ENCODE measurements around the gene AKNA. TPM values are rescaled to one million over a fixed set of nuclear protein-coding genes. Genes with fewer than 3 reads are reported as not detected.

The AKNA gene
- total RNA-seq, 1 experiment from 2014 or later, result 14.4 TPM

DNA sequence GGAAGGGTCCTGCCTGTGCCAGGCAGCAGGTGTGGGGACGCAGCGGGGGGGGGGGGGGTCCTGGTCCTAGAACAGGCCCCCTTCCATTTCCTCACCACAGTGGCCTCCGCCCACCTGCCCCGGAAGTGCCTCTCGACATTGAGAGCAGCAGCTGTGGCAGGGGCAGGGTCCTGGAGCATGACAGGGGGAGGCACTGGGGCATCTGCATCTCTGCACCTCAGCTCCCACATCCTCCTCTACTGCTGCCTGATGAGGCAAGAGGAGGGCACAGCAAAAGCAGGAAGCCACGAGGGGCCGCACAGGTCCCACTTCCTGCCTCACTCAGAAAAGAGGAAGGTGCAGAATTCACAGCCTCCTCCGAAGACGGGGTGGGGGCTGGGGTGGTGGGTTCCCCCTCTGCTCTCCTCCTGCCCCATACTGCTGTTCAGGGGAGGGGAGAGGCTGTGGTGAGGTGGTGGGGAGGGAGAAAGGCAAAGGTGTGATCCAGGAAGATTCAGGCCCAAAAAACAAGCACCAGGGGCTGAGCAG lies 14.8 kb downstream of the AKNA start:
- no peaks in the 10 kb centered on the region for H3K27me3 ChIP-seq (ENCODE audit: insufficient read depth, low read depth)
- CTCF ChIA-PET, result interaction anchor here (0.6 to 0.7 kb wide), 2 partner anchors 20 to 289 kb away, joined by 5 to 6 read pairs; no protein-coding TSS in a partner anchor
- H3K4me1 ChIP-seq (replicated peaks; ENCODE audit: insufficient read depth), result no peaks in the 10 kb centered on the region
- no peaks in the 10 kb centered on the region for H3K36me3 ChIP-seq (ENCODE audit: low read depth)
- no peaks in the 10 kb centered on the region for H3K9me2 ChIP-seq (ENCODE audit: insufficient read depth)
- no peak overlapping the region for H2AFZ ChIP-seq
- no peak for TF ChIP-seq EZH2 (IDR thresholded peaks at IDR 0.05; ENCODE audit: low read depth)
- TF ChIP-seq, protein P1, sequence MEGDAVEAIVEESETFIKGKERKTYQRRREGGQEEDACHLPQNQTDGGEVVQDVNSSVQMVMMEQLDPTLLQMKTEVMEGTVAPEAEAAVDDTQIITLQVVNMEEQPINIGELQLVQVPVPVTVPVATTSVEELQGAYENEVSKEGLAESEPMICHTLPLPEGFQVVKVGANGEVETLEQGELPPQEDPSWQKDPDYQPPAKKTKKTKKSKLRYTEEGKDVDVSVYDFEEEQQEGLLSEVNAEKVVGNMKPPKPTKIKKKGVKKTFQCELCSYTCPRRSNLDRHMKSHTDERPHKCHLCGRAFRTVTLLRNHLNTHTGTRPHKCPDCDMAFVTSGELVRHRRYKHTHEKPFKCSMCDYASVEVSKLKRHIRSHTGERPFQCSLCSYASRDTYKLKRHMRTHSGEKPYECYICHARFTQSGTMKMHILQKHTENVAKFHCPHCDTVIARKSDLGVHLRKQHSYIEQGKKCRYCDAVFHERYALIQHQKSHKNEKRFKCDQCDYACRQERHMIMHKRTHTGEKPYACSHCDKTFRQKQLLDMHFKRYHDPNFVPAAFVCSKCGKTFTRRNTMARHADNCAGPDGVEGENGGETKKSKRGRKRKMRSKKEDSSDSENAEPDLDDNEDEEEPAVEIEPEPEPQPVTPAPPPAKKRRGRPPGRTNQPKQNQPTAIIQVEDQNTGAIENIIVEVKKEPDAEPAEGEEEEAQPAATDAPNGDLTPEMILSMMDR (conservative IDR thresholded peaks at IDR 0.05), result no peak
- no peaks in the 10 kb centered on the region for H4K20me1 ChIP-seq (ENCODE audit: insufficient read depth)
- POLR2A ChIA-PET (ENCODE audit: unreplicated experiment), result interaction anchor here (0.6 kb wide), 1 partner anchor 215 kb away, joined by 7 read pairs; no protein-coding TSS in a partner anchor
- no peak for DNase-seq
- no TSS peak for BruUV-seq (replicated peaks)
- H3K4me3 ChIP-seq, result no peak overlapping the region
- no peaks in the 10 kb centered on the region for H3F3A ChIP-seq (ENCODE audit: insufficient read depth, low read depth)
- no peaks in the 10 kb centered on the region for H3K79me2 ChIP-seq (ENCODE audit: low read depth)
- no peaks in the 10 kb centered on the region for H3K9me3 ChIP-seq (ENCODE audit: insufficient read depth, low read depth)
- intact Hi-C loops (cut with micrococcal nuclease; ENCODE audit: unreplicated experiment), result no loop called here
- no peak overlapping the region for H3K27ac ChIP-seq
- H3K4me2 ChIP-seq, result no peak overlapping the region

DNA sequence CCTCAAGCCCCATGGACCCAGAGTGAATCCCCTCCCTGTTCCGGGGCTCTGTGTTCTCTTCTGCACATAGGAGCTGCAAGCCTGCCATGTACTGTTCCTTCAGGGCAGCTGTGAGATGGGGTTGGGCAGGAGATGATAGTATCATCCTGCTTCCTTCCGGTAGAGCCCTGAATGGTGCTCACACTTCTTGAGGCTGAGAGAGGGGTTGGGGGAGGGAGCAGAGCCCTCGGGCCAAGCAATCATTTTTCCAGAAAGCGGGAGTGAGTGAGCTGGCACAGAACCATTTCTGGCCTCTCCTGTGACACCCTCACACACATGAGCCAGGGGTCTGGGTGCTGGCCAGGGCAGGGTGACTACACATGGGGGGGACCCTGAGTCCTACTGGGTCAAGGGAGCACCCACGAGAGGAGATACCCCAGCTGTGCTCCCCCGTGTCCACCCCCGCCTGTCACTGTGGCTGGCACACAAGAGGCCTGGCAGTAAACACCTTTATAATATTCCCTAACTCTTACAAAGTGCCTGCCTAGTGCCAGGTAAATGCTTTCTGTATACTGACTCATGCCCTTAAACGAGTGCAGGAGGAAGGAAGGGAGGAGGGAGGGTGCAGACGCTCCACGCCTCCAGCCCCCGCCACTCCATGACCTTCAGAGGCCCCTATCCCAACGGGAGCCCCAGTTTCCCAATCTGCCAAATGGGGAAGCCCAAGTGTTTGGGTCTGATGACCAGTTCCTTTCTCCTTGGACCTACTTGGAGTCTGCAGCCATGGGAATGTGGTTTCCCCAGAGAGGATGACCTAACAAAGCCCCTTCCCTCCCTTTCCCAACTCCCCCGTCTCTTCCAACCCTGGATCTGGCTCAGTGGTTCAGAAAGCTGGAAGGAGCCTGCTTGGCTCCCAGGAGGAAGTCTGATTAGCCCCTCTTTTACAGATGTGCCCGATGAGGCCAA lies 15.5 kb downstream of the AKNA start:
- Histone ChIP-seq H3K4me3 (no peak overlapping the region), H3K9me2 (ENCODE audit: insufficient read depth) (no peaks in the 10 kb centered on the region), H3K4me2 (no peak overlapping the region), H2AFZ (no peak overlapping the region), H3K36me3 (ENCODE audit: low read depth) (no peaks in the 10 kb centered on the region), H3K79me2 (ENCODE audit: low read depth) (no peaks in the 10 kb centered on the region), H3K27ac (no peak overlapping the region), H3F3A (ENCODE audit: insufficient read depth, low read depth) (no peaks in the 10 kb centered on the region), H3K9me3 (ENCODE audit: insufficient read depth, low read depth) (no peaks in the 10 kb centered on the region), H3K27me3 (ENCODE audit: insufficient read depth, low read depth) (no peaks in the 10 kb centered on the region), H3K4me1 (replicated peaks; ENCODE audit: insufficient read depth) (no peaks in the 10 kb centered on the region), H4K20me1 (ENCODE audit: insufficient read depth) (no peaks in the 10 kb centered on the region)
- intact Hi-C loops (cut with micrococcal nuclease; ENCODE audit: unreplicated experiment), result no loop called here
- no peak for TF ChIP-seq EZH2 (IDR thresholded peaks at IDR 0.05; ENCODE audit: low read depth)
- TF ChIP-seq, protein P1 (conservative IDR thresholded peaks at IDR 0.05), result no peak
- CTCF ChIA-PET, result interaction anchor here (0.6 kb wide), 1 partner anchor 21 kb away, joined by 6 read pairs; no protein-coding TSS in a partner anchor
- POLR2A ChIA-PET (ENCODE audit: unreplicated experiment), result no interaction called here
- BruUV-seq (replicated peaks), result no TSS peak
- no peak for DNase-seq

DNA sequence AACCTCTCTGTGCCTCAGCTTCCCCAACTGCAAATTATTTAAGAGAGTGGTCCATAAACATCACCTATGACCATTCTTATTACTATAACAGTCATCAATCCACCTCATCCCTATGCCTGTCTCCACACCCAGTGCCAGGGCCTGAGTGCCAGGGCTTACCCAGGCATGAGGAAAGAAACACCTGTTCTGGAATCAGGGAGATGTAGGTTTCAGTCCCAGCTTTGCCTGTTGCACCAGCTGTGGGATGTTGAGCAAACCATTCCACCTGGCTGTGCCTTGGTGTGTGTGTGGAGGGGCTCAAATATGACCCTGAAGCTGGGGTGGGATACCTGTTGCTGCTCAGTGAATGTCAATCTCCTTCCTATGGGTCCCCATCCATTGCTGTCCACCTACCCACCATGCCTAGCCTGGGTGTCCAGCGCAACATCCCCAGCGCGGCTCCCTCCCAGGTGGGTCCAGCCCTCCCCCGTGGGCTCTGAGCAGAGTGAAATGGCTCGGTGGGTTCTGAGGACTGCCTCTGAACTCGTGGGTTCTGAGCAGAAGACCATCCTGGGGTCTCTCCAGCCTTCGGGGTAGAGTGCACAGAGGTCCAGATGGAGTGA lies 16.3 kb downstream of the AKNA start:
- POLR2A ChIA-PET (ENCODE audit: unreplicated experiment), result no interaction called here
- no TSS peak for BruUV-seq (replicated peaks)

More for the DNA sequence above, 16.3 kb downstream of the AKNA start:
- Histone ChIP-seq H3K79me2 (ENCODE audit: low read depth) (no peaks in the 10 kb centered on the region), H3K4me1 (replicated peaks; ENCODE audit: insufficient read depth) (peaks cover 8% of the 10 kb centered on the region), H3K4me2 (no peak overlapping the region), H3K9me2 (ENCODE audit: insufficient read depth) (no peaks in the 10 kb centered on the region), H3K9me3 (ENCODE audit: insufficient read depth, low read depth) (no peaks in the 10 kb centered on the region), H3K36me3 (ENCODE audit: low read depth) (no peaks in the 10 kb centered on the region), H3K27me3 (ENCODE audit: insufficient read depth, low read depth) (no peaks in the 10 kb centered on the region), H4K20me1 (ENCODE audit: insufficient read depth) (no peaks in the 10 kb centered on the region), H3F3A (ENCODE audit: insufficient read depth, low read depth) (peaks cover 6% of the 10 kb centered on the region; the same call in 1 of the 2 replicates), H3K27ac (no peak overlapping the region), H3K4me3 (no peak overlapping the region), H2AFZ (no peak overlapping the region)
- no peak for DNase-seq
- intact Hi-C loops (cut with micrococcal nuclease; ENCODE audit: unreplicated experiment), result no loop called here
- CTCF ChIA-PET, result no interaction called here
- TF ChIP-seq, protein P1 (conservative IDR thresholded peaks at IDR 0.05), result no peak
- no peak for TF ChIP-seq EZH2 (IDR thresholded peaks at IDR 0.05; ENCODE audit: low read depth)

All from PC-9 (cell line).